Neural crest cell (in vitro differentiated cells): ENCODE measurements around the gene GLIS1. TPM values are rescaled to one million over a fixed set of nuclear protein-coding genes. Genes with fewer than 3 reads are reported as not detected.

ENCODE experiments used
- DNase-seq: peaks from one replicate; pipeline ENCODE4 v3.0.0; 2021; ENCODE audit warnings: low read depth, mixed read lengths, low spot score
- H3K27ac Mint-ChIP-seq: one replicate; pipeline ENCODE4 v1.8.0; 2021; ENCODE audit warnings: mild to moderate bottlenecking, mixed read lengths; ENCODE audit not compliant: unreplicated experiment
- H3K27me3 Mint-ChIP-seq: 2 replicates; pipeline ENCODE4 v1.8.0; 2021; ENCODE audit warnings: low read depth, mild to moderate bottlenecking, mixed read lengths
- H3K36me3 Mint-ChIP-seq: 2 replicates; pipeline ENCODE4 v1.8.0; 2021; ENCODE audit warnings: low read depth, mild to moderate bottlenecking, mixed read lengths
- H3K4me1 Mint-ChIP-seq: 2 replicates; pipeline ENCODE4 v1.8.0; 2021; ENCODE audit warnings: mixed read lengths
- H3K4me3 Mint-ChIP-seq: one replicate; pipeline ENCODE4 v1.8.0; 2021; ENCODE audit warnings: mild to moderate bottlenecking, mixed read lengths
- H3K9me3 Mint-ChIP-seq: 2 replicates; pipeline ENCODE4 v1.8.0; 2021; ENCODE audit warnings: mixed read lengths
- CTCF ChIP-seq: fragments of 200-600 bp; sonication (generic); conservative IDR thresholded peaks from 2 replicates; pipeline ENCODE4 v1.5.0; 2021; ENCODE audit warnings: antibody characterized with exemption, mild to moderate bottlenecking
- total RNA-seq: library from RNA; stranded (reverse); gene quantifications from 2 replicates; pipeline ENCODE4 v1.2.1, GENCODE V29; 2021

The GLIS1 gene
- total RNA-seq, 1 donor from 2014 or later: not detected

DNA sequence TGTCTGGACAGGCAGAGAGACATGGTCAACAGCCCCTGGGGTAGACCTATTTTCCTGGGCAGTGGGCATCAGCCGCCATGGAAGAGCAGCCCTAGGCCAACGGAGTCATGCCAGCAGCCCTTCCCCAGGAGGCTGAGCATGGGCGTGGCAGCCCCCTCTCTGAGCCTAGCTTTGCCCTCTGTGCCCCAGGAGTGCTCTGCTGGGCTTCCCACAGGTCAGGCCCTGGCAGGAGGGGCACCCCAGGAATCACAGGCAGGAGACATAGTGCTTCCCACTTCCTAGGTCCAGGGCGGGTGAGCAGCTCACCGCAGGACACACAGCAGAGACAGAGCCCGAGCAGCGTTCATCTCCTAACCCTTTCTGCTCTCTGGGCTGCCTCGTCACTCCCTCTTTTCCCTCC is 132.8 kb downstream of the GLIS1 start:
- Mint-ChIP-seq H3K27ac (no peak overlapping the region), H3K36me3 (no peaks in the 10 kb centered on the region), H3K4me1 (no peaks in the 10 kb centered on the region), H3K9me3 (peaks cover 8% of the 10 kb centered on the region), H3K27me3 (no peaks in the 10 kb centered on the region), H3K4me3 (no peak overlapping the region)
- no peak for TF ChIP-seq CTCF
- no peak for DNase-seq

GRCh38 chr1:53605181-53605580 is 133.8 kb downstream of the GLIS1 start:
- no peak for TF ChIP-seq CTCF
- Mint-ChIP-seq H3K4me1 (no peaks in the 10 kb centered on the region), H3K9me3 (peaks cover 2% of the 10 kb centered on the region), H3K27me3 (no peaks in the 10 kb centered on the region), H3K36me3 (no peaks in the 10 kb centered on the region), H3K4me3 (no peak overlapping the region), H3K27ac (no peak overlapping the region)
- no peak for DNase-seq

DNA sequence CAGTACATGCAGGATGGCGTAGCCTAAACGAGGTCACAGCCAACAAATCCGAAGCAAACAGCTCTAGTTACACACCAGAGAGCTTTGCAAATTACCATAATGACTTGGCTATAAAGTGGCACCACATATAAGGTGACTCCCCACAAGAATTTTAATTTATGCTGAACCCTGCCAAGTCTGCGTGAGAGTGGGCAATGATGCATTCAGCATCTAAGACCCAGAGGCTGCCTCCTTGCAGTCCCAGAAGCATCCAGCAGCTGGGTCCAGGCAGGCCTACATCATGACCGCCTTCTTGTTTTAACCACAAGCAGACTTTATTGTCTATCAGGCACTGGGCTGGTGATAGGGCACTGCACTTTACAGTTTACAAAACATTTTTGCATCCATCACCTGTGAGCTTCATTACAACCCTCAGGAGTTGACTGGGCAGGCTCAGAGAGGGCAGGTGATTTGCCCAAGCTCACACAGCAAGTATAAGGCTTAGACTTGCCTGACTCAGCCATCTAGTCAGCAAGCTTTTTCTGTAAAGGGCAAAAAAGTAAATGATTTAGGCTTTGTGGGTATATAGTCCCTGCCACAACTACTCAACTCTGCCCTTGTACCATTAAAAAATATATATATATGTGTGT is 134.6 kb downstream of the GLIS1 start:
- Mint-ChIP-seq H3K9me3 (no peaks in the 10 kb centered on the region), H3K36me3 (no peaks in the 10 kb centered on the region)

GRCh38 chr1:53603431-53603830 is 135.5 kb downstream of the GLIS1 start:
- H3K4me3 Mint-ChIP-seq: no peak overlapping the region
- DNase-seq: no peak
- H3K4me1 Mint-ChIP-seq: no peaks in the 10 kb centered on the region
- no peaks in the 10 kb centered on the region for H3K9me3 Mint-ChIP-seq
- H3K27me3 Mint-ChIP-seq: no peaks in the 10 kb centered on the region
- no peaks in the 10 kb centered on the region for H3K36me3 Mint-ChIP-seq
- TF ChIP-seq CTCF: no peak
- no peak overlapping the region for H3K27ac Mint-ChIP-seq

More for the DNA sequence above, 134.6 kb downstream of the GLIS1 start:
- no peak for DNase-seq
- TF ChIP-seq CTCF: no peak
- Mint-ChIP-seq H3K27me3 (no peaks in the 10 kb centered on the region), H3K4me3 (no peak overlapping the region), H3K27ac (no peak overlapping the region), H3K4me1 (no peaks in the 10 kb centered on the region)

- DNase-seq: no peak
- H3K27ac Mint-ChIP-seq: no peak overlapping the region
- H3K9me3 Mint-ChIP-seq: no peaks in the 10 kb centered on the region
- no peak for TF ChIP-seq CTCF
- no peaks in the 10 kb centered on the region for H3K36me3 Mint-ChIP-seq
- H3K27me3 Mint-ChIP-seq: no peaks in the 10 kb centered on the region
- no peak overlapping the region for H3K4me3 Mint-ChIP-seq
- H3K4me1 Mint-ChIP-seq: no peaks in the 10 kb centered on the region
These were observed 136.8 kb downstream of the GLIS1 start for GRCh38 chr1:53601867-53602775.
